Tibial nerve (tissue), 4 donors: ENCODE results near the gene KCTD11. TPM values are rescaled to one million over a fixed set of nuclear protein-coding genes. Genes with fewer than 3 reads are reported as not detected.

Experiments
- DNase-seq, 2 donors: peaks; one replicate each; pipeline ENCODE4 v3.0.0-alpha.2; 2019; ENCODE audit warnings: low spot score in 2 of 2
- H3K27ac ChIP-seq, 4 donors: fragments of 200-600 bp; sonication (generic) in 3 of 4; one replicate each; pipeline ENCODE4 v1.5.1; 2017 to 2019; ENCODE audit warnings: mild to moderate bottlenecking in 1 of 4
- H3K27me3 ChIP-seq, 2 donors: fragments of 200-600 bp; sonication (generic) in 1 of 2; one replicate each; pipeline versions ENCODE4 v1.5.1 to v1.6.0; 2017 to 2019
- H3K36me3 ChIP-seq, 3 donors: fragments of 200-600 bp; sonication (generic); one replicate each; pipeline ENCODE4 v1.5.1; 2018 to 2019
- H3K4me1 ChIP-seq, 4 donors: fragments of 200-600 bp; sonication (generic) in 3 of 4; one replicate each; pipeline ENCODE4 v1.5.1; 2017 to 2019
- H3K4me3 ChIP-seq, 4 donors: fragments of 200-600 bp; sonication (generic) in 3 of 4; one replicate each; pipeline ENCODE4 v1.5.1; 2017 to 2019; ENCODE audit warnings: mild to moderate bottlenecking in 1 of 4, moderate library complexity in 1 of 4
- H3K9me3 ChIP-seq, 4 donors: fragments of 200-600 bp; sonication (generic) in 3 of 4; one replicate each; pipeline ENCODE4 v1.5.1; 2017 to 2019
- EP300 ChIP-seq, 2 donors: sonication (generic); formaldehyde crosslinking; IDR thresholded peaks; one replicate each; pipeline ENCODE4 v1.6.1; 2017; ENCODE audit warnings: antibody characterized with exemption in 2 of 2, mild to moderate bottlenecking in 1 of 2
- POLR2A ChIP-seq, 2 donors: fragments of 450-650 bp; IDR thresholded peaks; one replicate each; pipeline ENCODE4 v1.6.1; 2017; ENCODE audit warnings: antibody characterized with exemption in 2 of 2, mild to moderate bottlenecking in 2 of 2, moderate library complexity in 2 of 2
- WGBS, 2 donors: methylation state at CpG; one replicate each; pipeline ENCODE4 v1.1.5; 2018; 5-methylcytosine and 5-hydroxymethylcytosine counted together
- total RNA-seq, 4 donors: library from RNA; depleted of rRNA; stranded (reverse); fragments of >200 nt; gene quantifications; one replicate each; pipeline ENCODE4 v1.1.0, GENCODE V29; 2016
- TF ChIP-seq, protein P1 (sequence below), 5 experiments: fragments of 200-600 bp in 3 of 5; fragments of 450-650 bp in 2 of 5; sonication (generic) in 3 of 5; IDR thresholded peaks; one replicate each; pipeline ENCODE4 v1.5.1; 2016 to 2019; ENCODE audit warnings: antibody characterized with exemption in 5 of 5, mild to moderate bottlenecking in 3 of 5, moderate library complexity in 2 of 5

Gene KCTD11
- total RNA-seq, 4 donors from 2014 or later: 25.3 to 35.4 (median 28.7) TPM

DNA sequence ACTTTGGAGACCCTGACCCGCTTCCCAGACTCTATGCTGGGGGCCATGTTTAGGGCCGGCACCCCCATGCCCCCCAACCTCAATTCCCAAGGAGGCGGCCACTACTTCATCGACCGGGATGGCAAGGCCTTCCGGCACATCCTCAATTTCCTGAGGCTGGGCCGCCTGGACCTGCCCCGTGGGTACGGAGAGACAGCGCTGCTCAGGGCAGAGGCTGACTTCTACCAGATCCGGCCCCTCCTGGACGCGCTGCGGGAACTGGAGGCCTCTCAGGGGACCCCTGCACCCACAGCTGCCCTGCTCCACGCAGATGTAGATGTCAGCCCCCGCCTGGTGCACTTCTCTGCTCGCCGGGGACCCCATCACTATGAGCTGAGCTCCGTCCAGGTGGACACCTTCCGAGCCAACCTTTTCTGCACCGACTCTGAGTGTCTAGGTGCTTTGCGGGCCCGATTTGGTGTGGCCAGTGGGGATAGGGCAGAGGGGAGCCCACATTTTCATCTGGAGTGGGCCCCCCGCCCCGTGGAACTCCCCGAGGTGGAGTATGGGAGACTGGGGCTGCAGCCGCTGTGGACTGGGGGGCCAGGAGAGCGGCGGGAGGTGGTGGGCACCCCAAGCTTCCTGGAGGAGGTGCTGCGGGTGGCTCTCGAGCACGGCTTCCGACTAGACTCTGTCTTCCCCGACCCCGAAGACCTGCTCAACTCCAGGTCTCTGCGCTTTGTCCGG is 1.1 kb downstream of the KCTD11 start:
- no peaks in the 10 kb centered on the region for H3K36me3 ChIP-seq

DNA sequence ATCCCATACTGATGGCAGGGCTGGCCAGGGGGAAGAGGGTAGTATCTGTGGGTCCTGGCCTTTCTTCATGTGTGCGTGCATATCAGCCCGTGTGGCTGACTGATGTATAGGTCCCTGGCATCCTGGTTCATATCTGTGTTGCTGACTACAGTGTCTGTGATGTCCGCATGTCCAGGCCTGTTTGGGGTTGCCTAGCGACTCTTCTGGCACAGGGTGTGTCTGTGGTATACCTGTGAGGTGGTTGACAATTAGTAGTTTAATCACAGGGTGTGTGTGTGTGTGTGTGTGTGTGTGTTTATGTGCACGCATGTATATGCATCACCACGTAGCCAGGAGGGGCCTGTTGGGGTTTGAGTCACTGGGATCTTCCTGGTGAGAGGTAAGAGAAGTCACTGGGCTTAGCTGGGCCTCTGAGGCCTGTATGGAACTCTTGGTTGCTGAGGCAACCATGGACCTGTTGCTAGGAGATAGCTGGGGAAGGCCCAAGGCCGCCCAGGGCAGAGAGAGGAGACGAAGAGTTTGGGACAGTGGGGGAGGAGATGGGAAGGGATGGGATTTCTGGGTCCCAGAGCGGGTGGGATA is 2.4 kb downstream of the KCTD11 start:
- Histone ChIP-seq H3K27me3 (no peaks in the 10 kb centered on the region), H3K4me1 (peaks cover 0 to 68% (median 39%) of the 10 kb centered on the region in 4 donors), H3K36me3 (no peaks in the 10 kb centered on the region), H3K9me3 (no peaks in the 10 kb centered on the region), H3K27ac (peak overlapping the region; percentile 91 to 100 (median 96)), H3K4me3 (peak overlapping the region in 2 of 4 donors; percentile 71 to 95)
- no peak for DNase-seq
- 66 to 68% methylated on average over 9 of the region's 9 CpGs for WGBS, 2 donors
- TF ChIP-seq, protein P1, sequence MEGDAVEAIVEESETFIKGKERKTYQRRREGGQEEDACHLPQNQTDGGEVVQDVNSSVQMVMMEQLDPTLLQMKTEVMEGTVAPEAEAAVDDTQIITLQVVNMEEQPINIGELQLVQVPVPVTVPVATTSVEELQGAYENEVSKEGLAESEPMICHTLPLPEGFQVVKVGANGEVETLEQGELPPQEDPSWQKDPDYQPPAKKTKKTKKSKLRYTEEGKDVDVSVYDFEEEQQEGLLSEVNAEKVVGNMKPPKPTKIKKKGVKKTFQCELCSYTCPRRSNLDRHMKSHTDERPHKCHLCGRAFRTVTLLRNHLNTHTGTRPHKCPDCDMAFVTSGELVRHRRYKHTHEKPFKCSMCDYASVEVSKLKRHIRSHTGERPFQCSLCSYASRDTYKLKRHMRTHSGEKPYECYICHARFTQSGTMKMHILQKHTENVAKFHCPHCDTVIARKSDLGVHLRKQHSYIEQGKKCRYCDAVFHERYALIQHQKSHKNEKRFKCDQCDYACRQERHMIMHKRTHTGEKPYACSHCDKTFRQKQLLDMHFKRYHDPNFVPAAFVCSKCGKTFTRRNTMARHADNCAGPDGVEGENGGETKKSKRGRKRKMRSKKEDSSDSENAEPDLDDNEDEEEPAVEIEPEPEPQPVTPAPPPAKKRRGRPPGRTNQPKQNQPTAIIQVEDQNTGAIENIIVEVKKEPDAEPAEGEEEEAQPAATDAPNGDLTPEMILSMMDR (IDR thresholded peaks at IDR 0.05): no peak
- TF ChIP-seq EP300 (IDR thresholded peaks at IDR 0.05) (no peak), POLR2A (IDR thresholded peaks at IDR 0.05) (no peak)

More for the DNA sequence above, 1.1 kb downstream of the KCTD11 start:
- no peaks in the 10 kb centered on the region for H3K27me3 ChIP-seq
- peak overlapping the region; percentile 91 to 100 (median 96) for H3K27ac ChIP-seq
- H3K9me3 ChIP-seq: no peaks in the 10 kb centered on the region
- peak overlapping the region; percentile 71 to 95 (median 76) for H3K4me3 ChIP-seq
- no peak for DNase-seq
- no peak for TF ChIP-seq POLR2A (IDR thresholded peaks at IDR 0.05)
- TF ChIP-seq, protein P1 (IDR thresholded peaks at IDR 0.05): no peak
- TF ChIP-seq EP300 (IDR thresholded peaks at IDR 0.05): no peak
- WGBS, 2 donors: 75 to 78% methylated on average over 37 of the region's 37 CpGs
- H3K4me1 ChIP-seq: peaks cover 0 to 81% (median 48%) of the 10 kb centered on the region in 4 donors

DNA sequence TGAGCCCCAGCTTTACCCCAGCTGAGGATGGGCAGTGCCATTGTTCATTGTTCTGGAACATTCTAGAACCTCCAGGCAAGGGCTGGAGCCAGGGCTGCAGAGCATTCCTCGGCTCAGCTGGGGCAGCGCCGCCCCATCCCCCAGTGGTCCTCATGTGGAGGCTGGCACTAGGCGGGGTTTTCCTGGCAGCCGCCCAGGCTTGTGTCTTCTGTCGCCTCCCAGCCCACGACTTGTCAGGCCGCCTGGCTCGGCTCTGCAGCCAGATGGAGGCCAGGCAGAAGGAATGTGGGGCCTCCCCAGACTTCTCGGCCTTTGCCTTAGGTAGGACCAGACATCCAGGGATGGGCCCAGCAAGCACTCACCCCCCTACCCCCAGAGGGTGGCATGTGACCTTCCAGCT is 3.1 kb downstream of the KCTD11 start, which contains the start of gene TMEM95:
TMEM95 (plus strand) TSS at position 104 of the 400 bp plus-strand sequence; CDS start at position 153, 49 bp downstream.
- H3K27ac ChIP-seq: peak within 1 kb of the TSS; percentile 91 to 100 (median 96)
- peaks cover 0 to 62% (median 32%) of the 10 kb centered on the region in 4 donors for H3K4me1 ChIP-seq
- WGBS, 2 donors: 27 to 45% methylated on average over 9 to 10 of the region's 10 CpGs
- peak within 1 kb of the TSS in 2 of 4 donors; percentile 71 to 95 for H3K4me3 ChIP-seq
- no peaks in the 10 kb centered on the region for H3K27me3 ChIP-seq
- H3K9me3 ChIP-seq: no peaks in the 10 kb centered on the region
- no peaks in the 10 kb centered on the region for H3K36me3 ChIP-seq
- peak in 1 of 2 donors; percentile 92 for TF ChIP-seq EP300 (IDR thresholded peaks at IDR 0.05)
- TF ChIP-seq POLR2A (IDR thresholded peaks at IDR 0.05): peak in 1 of 2 donors; percentile 13
- TF ChIP-seq, protein P1 (IDR thresholded peaks at IDR 0.05): peak in 1 of 5 experiments; percentile 12
- peak in 1 of 2 donors; percentile 47 for DNase-seq

DNA sequence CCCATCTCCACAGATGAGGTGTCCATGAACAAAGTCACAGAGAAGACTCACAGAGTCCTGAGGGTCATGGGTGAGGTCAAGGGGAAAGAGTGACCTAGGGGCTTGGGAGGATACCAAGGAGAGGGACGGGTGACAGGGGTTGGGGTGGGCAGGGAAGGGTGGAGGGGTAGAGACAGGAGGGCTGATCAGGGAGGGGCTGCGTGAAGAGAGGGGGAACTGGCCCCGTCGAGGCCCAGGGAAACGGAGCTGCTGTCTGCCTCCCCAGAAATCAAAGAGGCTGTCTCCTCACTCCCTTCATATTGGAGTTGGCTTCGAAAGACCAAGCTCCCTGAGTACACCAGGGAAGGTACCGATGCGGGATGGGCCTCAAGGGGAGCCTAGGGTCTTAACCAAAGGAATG is 3.6 kb downstream of the KCTD11 start:
- WGBS, 2 donors: 59 to 62% methylated on average over 8 of the region's 8 CpGs
- no peaks in the 10 kb centered on the region for H3K9me3 ChIP-seq
- H3K36me3 ChIP-seq: no peaks in the 10 kb centered on the region
- peak overlapping the region; percentile 91 to 100 (median 96) for H3K27ac ChIP-seq
- DNase-seq: no peak
- H3K27me3 ChIP-seq: no peaks in the 10 kb centered on the region
- H3K4me3 ChIP-seq: peak overlapping the region in 1 of 4 donors; percentile 71
- peaks cover 0 to 56% (median 29%) of the 10 kb centered on the region in 4 donors for H3K4me1 ChIP-seq
- TF ChIP-seq, protein P1 (IDR thresholded peaks at IDR 0.05): no peak
- TF ChIP-seq EP300 (IDR thresholded peaks at IDR 0.05): no peak
- TF ChIP-seq POLR2A (IDR thresholded peaks at IDR 0.05): no peak
